HEK293 (cell line): ENCODE measurements around the gene MMS22L.

Experiments used
- GLI4 ChIP-seq: fragments of 450-650 bp; formaldehyde crosslinking; IDR thresholded peaks from 2 replicates; pipeline ENCODE4 v1.5.1; 2016; ENCODE audit warnings: missing biosample characterization, missing genetic modification characterization
- KLF7 ChIP-seq: fragments of 450-650 bp; formaldehyde crosslinking; IDR thresholded peaks from 2 replicates; pipeline ENCODE4 v1.5.1; 2016; ENCODE audit warnings: missing biosample characterization, missing genetic modification characterization, borderline replicate concordance
- YY1 ChIP-seq: fragments of 450-650 bp; formaldehyde crosslinking; IDR thresholded peaks from 2 replicates; pipeline ENCODE4 v1.5.1; 2018; ENCODE audit warnings: missing biosample characterization, missing genetic modification characterization
- ZNF292 ChIP-seq: fragments of 450-650 bp; formaldehyde crosslinking; IDR thresholded peaks from 2 replicates; pipeline ENCODE4 v1.5.1; 2016; ENCODE audit warnings: low read depth, missing biosample characterization, missing genetic modification characterization, borderline replicate concordance
- ZNF311 ChIP-seq: fragments of 450-650 bp; formaldehyde crosslinking; IDR thresholded peaks from 2 replicates; pipeline ENCODE4 v1.5.1; 2017; ENCODE audit warnings: missing biosample characterization, missing genetic modification characterization, borderline replicate concordance
- ZNF433 ChIP-seq: fragments of 450-650 bp; formaldehyde crosslinking; IDR thresholded peaks from 2 replicates; pipeline ENCODE4 v1.5.1; 2016; ENCODE audit warnings: missing biosample characterization, missing genetic modification characterization, low read depth
- ZNF530 ChIP-seq: fragments of 450-650 bp; formaldehyde crosslinking; IDR thresholded peaks from 2 replicates; pipeline ENCODE4 v1.5.1; 2016; ENCODE audit warnings: low read depth, missing biosample characterization, missing genetic modification characterization
- ZNF544 ChIP-seq: fragments of 450-650 bp; formaldehyde crosslinking; IDR thresholded peaks from 2 replicates; pipeline ENCODE4 v1.5.0; 2017; ENCODE audit warnings: missing biosample characterization, missing genetic modification characterization
- TF ChIP-seq, protein P1 (sequence below): fragments of 450-650 bp; formaldehyde crosslinking; IDR thresholded peaks from 2 replicates; pipeline ENCODE4 v1.5.1; 2016; ENCODE audit warnings: missing biosample characterization, missing genetic modification characterization

DNA sequence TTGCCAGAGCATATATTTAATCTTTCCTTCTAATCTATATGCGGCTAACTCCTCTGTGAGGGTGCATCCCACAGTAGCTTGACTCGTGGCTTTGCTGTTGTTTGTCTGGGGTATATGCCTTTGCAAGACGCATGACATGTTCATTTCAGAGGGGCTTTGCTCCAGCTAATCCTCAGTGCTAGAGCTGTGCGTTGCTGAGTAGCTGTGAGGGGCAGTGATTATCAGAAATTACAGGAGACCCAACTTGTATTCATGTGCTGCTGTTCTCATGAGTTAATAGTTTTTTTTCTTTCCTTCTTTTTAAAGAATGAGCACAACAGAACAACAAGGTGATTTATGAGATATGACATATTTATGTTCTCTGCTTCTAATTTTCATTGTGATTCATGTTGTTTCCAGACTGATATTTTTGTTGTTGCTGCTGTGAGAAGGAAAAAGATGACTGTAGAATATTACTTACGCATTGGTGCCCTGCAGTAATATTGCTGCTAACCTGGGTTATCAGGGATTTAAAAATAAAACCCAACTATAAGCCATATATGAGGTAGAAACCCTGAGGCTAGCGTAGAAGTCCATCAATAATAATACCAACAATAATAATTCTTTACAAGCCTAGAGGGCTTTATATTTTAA, 190.2 kb downstream of the MMS22L start:
- TF ChIP-seq ZNF544 (tag by site-specific recombination) = no peak
- no peak for TF ChIP-seq ZNF433
- TF ChIP-seq GLI4 (tag by site-specific recombination) = no peak
- TF ChIP-seq ZNF311 (tag by site-specific recombination) = no peak
- TF ChIP-seq ZNF530 (tag by site-specific recombination) = no peak
- no peak for TF ChIP-seq YY1 (tag by site-specific recombination)
- TF ChIP-seq ZNF292 = no peak
- TF ChIP-seq, protein P1, sequence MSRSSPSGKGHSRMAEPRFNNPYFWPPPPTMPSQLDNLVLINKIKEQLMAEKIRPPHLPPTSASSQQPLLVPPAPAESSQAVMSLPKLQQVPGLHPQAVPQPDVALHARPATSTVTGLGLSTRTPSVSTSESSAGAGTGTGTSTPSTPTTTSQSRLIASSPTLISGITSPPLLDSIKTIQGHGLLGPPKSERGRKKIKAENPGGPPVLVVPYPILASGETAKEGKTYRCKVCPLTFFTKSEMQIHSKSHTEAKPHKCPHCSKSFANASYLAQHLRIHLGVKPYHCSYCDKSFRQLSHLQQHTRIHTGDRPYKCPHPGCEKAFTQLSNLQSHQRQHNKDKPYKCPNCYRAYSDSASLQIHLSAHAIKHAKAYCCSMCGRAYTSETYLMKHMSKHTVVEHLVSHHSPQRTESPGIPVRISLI (tag by site-specific recombination) = no peak
- no peak for TF ChIP-seq KLF7
